Fibroblast of villous mesenchyme (primary cell): Measurements from ENCODE around the gene JAK1. TPM values are rescaled to one million over a fixed set of nuclear protein-coding genes. Genes with fewer than 3 reads are reported as not detected.

Experiments used
- DNase-seq: peaks from one replicate; pipeline ENCODE4 v3.0.0-alpha.2; 2010; ENCODE audit warnings: low read depth
- H3K4me3 ChIP-seq: 2 replicates; pipeline ENCODE4 v1.5.1; 2011; ENCODE audit warnings: low read depth, mild to moderate bottlenecking, low read length
- CTCF ChIP-seq: IDR thresholded peaks from 2 replicates; pipeline ENCODE4 v1.5.1; 2012; ENCODE audit warnings: low read depth, mild to moderate bottlenecking, low read length; ENCODE audit not compliant: insufficient read depth
- total RNA-seq: library from RNA; depleted of rRNA; stranded (reverse); fragments of >200 nt; gene quantifications from 2 replicates; pipeline ENCODE4 v1.2.3, GENCODE V29; 2012

The JAK1 gene
- total RNA-seq, 1 donor: 125 TPM

GRCh38 chr1:64986903-64987871 lies 20.8 kb upstream of the JAK1 start:
- DNase-seq: peak; percentile 59
- no peak overlapping the region for H3K4me3 ChIP-seq
- no peak for TF ChIP-seq CTCF

GRCh38 chr1:64984737-64985136 lies 18.4 kb upstream of the JAK1 start:
- no peak overlapping the region for H3K4me3 ChIP-seq
- no peak for TF ChIP-seq CTCF
- no peak for DNase-seq

- TF ChIP-seq CTCF: no peak
- no peak overlapping the region for H3K4me3 ChIP-seq
- DNase-seq: no peak
Observed at GRCh38 chr1:64984106-64984505, 17.8 kb upstream of the JAK1 start.

GRCh38 chr1:64983110-64983509 lies 16.8 kb upstream of the JAK1 start:
- DNase-seq: peak; percentile 88
- no peak overlapping the region for H3K4me3 ChIP-seq
- no peak for TF ChIP-seq CTCF

- DNase-seq: no peak
- no peak for TF ChIP-seq CTCF
- no peak overlapping the region for H3K4me3 ChIP-seq
Observed at GRCh38 chr1:64981601-64982533, 15.5 kb upstream of the JAK1 start.

GRCh38 chr1:64980745-64981600 lies 14.6 kb upstream of the JAK1 start:
- no peak for DNase-seq
- no peak for TF ChIP-seq CTCF
- H3K4me3 ChIP-seq: no peak overlapping the region
